Gastroesophageal sphincter (tissue), 4 donors: ENCODE data around the gene ADAMTS2. TPM values are rescaled to one million over a fixed set of nuclear protein-coding genes. Genes with fewer than 3 reads are reported as not detected.
A peak's percentile ranks its signal among the peaks of the same experiment; 100 is the strongest.

ENCODE experiments used
- ATAC-seq: fragments of 150-250 bp; one replicate; pipeline ENCODE4 v1.9.1; 2016; ENCODE audit warnings: mild to moderate bottlenecking, moderate library complexity
- H3K27ac ChIP-seq, 4 donors: fragments of 200-600 bp; sonication (generic) in 3 of 4; 1 replicate in 3 of 4; 2 replicates in 1 of 4; pipeline ENCODE4 v1.5.1; 2016 to 2019
- H3K27me3 ChIP-seq: fragments of 200-600 bp; sonication (generic); one replicate; pipeline ENCODE4 v1.5.1; 2019
- H3K36me3 ChIP-seq, 2 donors: fragments of 200-600 bp; sonication (generic); one replicate each; pipeline ENCODE4 v1.5.1; 2019; ENCODE audit warnings: control low read depth in 1 of 2
- H3K4me1 ChIP-seq, 3 donors: fragments of 200-600 bp; sonication (generic); 1 replicate in 2 of 3; 2 replicates in 1 of 3; pipeline ENCODE4 v1.5.1; 2016 to 2019; ENCODE audit warnings: control low read depth in 2 of 3
- H3K4me3 ChIP-seq, 2 donors: fragments of 200-600 bp; sonication (generic); one replicate each; pipeline ENCODE4 v1.5.1; 2019; ENCODE audit warnings: mild to moderate bottlenecking in 1 of 2, moderate library complexity in 1 of 2
- H3K9me3 ChIP-seq, 3 donors: fragments of 200-600 bp; sonication (generic); one replicate each; pipeline ENCODE4 v1.5.1; 2017 to 2019; ENCODE audit warnings: control low read depth in 2 of 3
- CTCF ChIP-seq, 4 experiments: fragments of 200-600 bp in 2 of 4; fragments of 450-650 bp in 2 of 4; sonication (generic) in 1 of 4; IDR thresholded peaks; one replicate each; pipeline ENCODE4 v1.5.1; 2017 to 2019; ENCODE audit warnings: antibody characterized with exemption in 4 of 4, mild to moderate bottlenecking in 2 of 4, moderate library complexity in 2 of 4
- EP300 ChIP-seq: sonication (generic); formaldehyde crosslinking; IDR thresholded peaks from one replicate; pipeline ENCODE4 v1.6.1; 2017; ENCODE audit warnings: antibody characterized with exemption, mild to moderate bottlenecking
- POLR2A ChIP-seq, 2 donors: fragments of 450-650 bp; IDR thresholded peaks; one replicate each; pipeline ENCODE4 v1.6.1; 2017; ENCODE audit warnings: antibody characterized with exemption in 2 of 2, mild to moderate bottlenecking in 2 of 2, moderate library complexity in 1 of 2
- POLR2AphosphoS5 ChIP-seq: sonication (generic); formaldehyde crosslinking; IDR thresholded peaks from one replicate; pipeline ENCODE4 v1.6.1; 2017; ENCODE audit warnings: antibody characterized with exemption
- WGBS, 2 donors: methylation state at CpG; one replicate each; pipeline ENCODE4 v1.1.5; 2018; ENCODE audit warnings: low coverage in 1 of 2; 5-methylcytosine and 5-hydroxymethylcytosine counted together
- total RNA-seq, 4 donors: library from RNA; depleted of rRNA; stranded (reverse); fragments of >200 nt; gene quantifications; one replicate each; pipeline ENCODE4 v1.1.0, GENCODE V29; 2016

ADAMTS2 gene
- total RNA-seq, 4 donors from 2014 or later = 14.8 to 24.8 (median 22.6) TPM

DNA sequence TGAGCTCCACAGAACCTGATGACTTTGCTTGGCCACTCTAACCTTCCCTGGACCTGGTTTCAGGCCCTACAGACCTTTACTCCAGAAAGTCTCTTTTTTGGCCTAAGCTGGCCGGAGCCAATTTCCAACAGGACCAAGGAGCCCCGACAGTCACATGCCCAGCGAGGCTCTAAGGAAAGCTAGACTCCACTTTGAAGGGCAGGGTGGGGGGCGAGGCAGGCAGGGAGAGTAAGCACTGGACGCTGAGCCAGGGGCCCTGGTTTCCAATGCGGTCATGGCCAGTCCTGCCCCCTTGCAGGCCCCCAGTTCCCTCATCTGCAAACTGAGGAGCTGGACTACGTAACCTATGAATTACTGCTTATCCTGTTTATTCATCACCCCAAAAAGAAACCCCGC is 65.2 kb downstream of the ADAMTS2 start:
- H3K27me3 ChIP-seq = no peaks in the 10 kb centered on the region
- H3K9me3 ChIP-seq = no peaks in the 10 kb centered on the region
- no peak overlapping the region for H3K4me3 ChIP-seq
- ATAC-seq = no peak
- H3K4me1 ChIP-seq = peaks cover 0 to 19% (median 10%) of the 10 kb centered on the region in 3 donors
- 100% methylated on average over 1 of the region's 8 CpGs; no CpG with 5 or more reads in 1 of the 2 donors for WGBS, 2 donors
- TF ChIP-seq CTCF (IDR thresholded peaks at IDR 0.05) = no peak
- no peak for TF ChIP-seq POLR2A (IDR thresholded peaks at IDR 0.05)
- no peak for TF ChIP-seq EP300
- TF ChIP-seq POLR2AphosphoS5 = no peak
- H3K27ac ChIP-seq = peak overlapping the region in 1 of 4 donors; percentile 6
- H3K36me3 ChIP-seq = no peaks in the 10 kb centered on the region

DNA sequence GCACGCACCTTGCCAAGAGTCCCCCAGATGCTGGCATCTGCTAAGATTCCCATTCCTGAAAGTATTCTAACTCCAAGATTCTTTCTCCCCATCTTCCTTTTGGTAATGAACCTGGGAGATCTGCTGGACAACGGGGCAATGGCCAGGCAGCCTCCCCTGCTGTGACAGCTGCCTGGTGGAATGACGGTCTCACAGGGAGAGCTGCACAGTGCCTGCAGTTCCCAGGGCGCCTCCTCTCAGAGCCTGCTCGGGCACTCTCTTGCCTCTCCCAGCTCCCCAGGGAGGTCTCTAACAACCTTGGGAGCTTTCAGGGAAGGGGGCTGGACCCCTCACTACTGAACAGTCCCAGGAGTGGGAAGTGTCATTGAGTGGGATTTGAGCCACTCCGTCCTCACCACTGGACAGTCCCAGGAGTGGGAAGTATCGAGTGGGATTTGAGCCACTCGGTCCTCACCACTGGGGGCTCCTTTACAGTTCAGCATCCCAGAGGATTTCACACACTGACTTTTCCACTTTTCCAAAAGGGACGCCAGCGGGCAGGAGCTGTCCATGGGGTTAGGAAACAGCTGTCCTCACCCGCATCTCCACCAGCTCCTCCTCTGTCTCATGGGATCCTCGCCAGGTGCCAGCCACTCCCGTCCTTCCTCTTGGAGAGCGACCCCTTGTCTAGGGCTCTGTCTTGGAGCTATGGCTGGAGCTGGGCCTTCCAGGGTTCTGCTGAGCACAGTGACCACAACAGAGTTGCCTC is 65.7 kb downstream of the ADAMTS2 start:
- WGBS, 2 donors = 84% methylated on average over 5 of the region's 14 CpGs; no CpG with 5 or more reads in 1 of the 2 donors
- Histone ChIP-seq H3K4me3 (no peak overlapping the region), H3K9me3 (no peaks in the 10 kb centered on the region), H3K36me3 (no peaks in the 10 kb centered on the region), H3K27ac (peak overlapping the region in 1 of 4 donors; percentile 6), H3K27me3 (no peaks in the 10 kb centered on the region), H3K4me1 (peaks cover 0 to 25% (median 15%) of the 10 kb centered on the region in 3 donors)
- no peak for ATAC-seq
- TF ChIP-seq EP300 (no peak), POLR2A (IDR thresholded peaks at IDR 0.05) (no peak), POLR2AphosphoS5 (no peak), CTCF (IDR thresholded peaks at IDR 0.05) (no peak)

GRCh38 chr5:179278546-179278945 is 66.7 kb downstream of the ADAMTS2 start:
- TF ChIP-seq POLR2AphosphoS5 (no peak), POLR2A (IDR thresholded peaks at IDR 0.05) (no peak), CTCF (IDR thresholded peaks at IDR 0.05) (no peak), EP300 (no peak)
- no peaks in the 10 kb centered on the region for H3K9me3 ChIP-seq
- no peak overlapping the region for H3K4me3 ChIP-seq
- ATAC-seq = no peak
- 80% methylated on average over 4 of the region's 5 CpGs; no CpG with 5 or more reads in 1 of the 2 donors for WGBS, 2 donors
- H3K36me3 ChIP-seq = no peaks in the 10 kb centered on the region
- peak overlapping the region in 1 of 4 donors; percentile 19 for H3K27ac ChIP-seq
- H3K4me1 ChIP-seq = peaks cover 0 to 35% (median 17%) of the 10 kb centered on the region in 3 donors
- no peaks in the 10 kb centered on the region for H3K27me3 ChIP-seq

DNA sequence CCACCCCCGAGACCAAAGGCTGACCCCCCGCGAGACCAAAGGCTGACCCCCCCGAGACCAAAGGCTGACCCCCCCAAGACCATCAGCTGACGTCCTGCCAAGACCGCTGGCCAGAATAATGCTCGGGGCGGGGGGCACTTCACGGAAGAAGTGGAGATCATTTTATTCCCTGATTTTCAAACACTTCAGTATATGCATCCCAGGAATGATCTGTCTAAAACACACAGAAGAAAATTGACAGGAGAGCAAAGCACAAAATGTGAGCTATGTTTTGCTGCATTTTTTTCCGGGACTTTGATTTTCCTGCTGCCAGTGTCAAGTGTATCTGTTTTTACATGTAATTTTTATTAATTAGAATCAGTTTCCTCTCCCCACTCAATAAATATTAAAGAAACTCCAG is 67.1 kb downstream of the ADAMTS2 start:
- no peak for ATAC-seq
- Histone ChIP-seq H3K27me3 (no peaks in the 10 kb centered on the region), H3K36me3 (no peaks in the 10 kb centered on the region), H3K4me3 (no peak overlapping the region), H3K27ac (peak overlapping the region in 1 of 4 donors; percentile 19), H3K4me1 (peaks cover 0 to 39% (median 20%) of the 10 kb centered on the region in 3 donors), H3K9me3 (no peaks in the 10 kb centered on the region)
- TF ChIP-seq POLR2AphosphoS5 (no peak), CTCF (IDR thresholded peaks at IDR 0.05) (no peak)
- WGBS, 2 donors = 33 to 59% methylated on average over 1 to 3 of the region's 10 CpGs
